Panc1 (cell line): ENCODE data around the gene SLC5A11. TPM values are rescaled to one million over a fixed set of nuclear protein-coding genes. Genes with fewer than 3 reads are reported as not detected.

Experiments used
- ATAC-seq: fragments of 200-7000 bp; cut with Tn5 transposase; 2 replicates; pipeline ENCODE4 v1.9.1; 2020; ENCODE audit warnings: mild to moderate bottlenecking, moderate library complexity
- BruUV-seq: library from RNA; stranded (reverse); fragments of 400-500 nt; replicated peaks from 2 replicates; lab custom pipeline; 2021; lab: Mats Ljungman, UMichigan
- CTCF ChIA-PET: fragments of 300-600 bp; sonication (Branson Sonifier 250); formaldehyde crosslinking; loops from one replicate; lab custom pipeline; 2022; ENCODE audit warnings: antibody characterized with exemption; lab: Charles Lee
- POLR2A ChIA-PET: fragments of 300-600 bp; sonication (Branson Sonifier 250); formaldehyde crosslinking; loops from one replicate; lab custom pipeline; 2022; ENCODE audit warnings: antibody characterized with exemption; lab: Charles Lee
- DNase-seq: peaks from one replicate; pipeline ENCODE4 v3.0.0-alpha.2; 2010; ENCODE audit warnings: low read depth, low spot score
- H3K27ac ChIP-seq: 2 replicates; pipeline ENCODE4 v1.5.1; 2011; ENCODE audit warnings: mild to moderate bottlenecking, low read length, inconsistent platforms
- H3K27me3 ChIP-seq: fragments of 200-500 bp; sonication (Bioruptor generic); 2 replicates; pipeline ENCODE4 v1.6.0; 2014; ENCODE audit warnings: low read length, inconsistent platforms; ENCODE audit not compliant: control insufficient read depth, insufficient read depth
- H3K36me3 ChIP-seq: fragments of 200-500 bp; sonication (Bioruptor generic); 2 replicates; pipeline ENCODE4 v1.5.1; 2014; ENCODE audit warnings: inconsistent platforms, mild to moderate bottlenecking, low read length, moderate library complexity; ENCODE audit not compliant: control insufficient read depth, insufficient read depth
- H3K4me1 ChIP-seq: 2 replicates; pipeline ENCODE4 v1.5.1; 2011; ENCODE audit warnings: inconsistent platforms, mild to moderate bottlenecking, low read length, moderate library complexity; ENCODE audit not compliant: control insufficient read depth, insufficient read depth
- H3K4me3 ChIP-seq, 2 experiments: 2 replicates each; pipeline ENCODE4 v1.5.1; 2011 to 2012; ENCODE audit warnings: low read depth in 2 of 2, low read length in 2 of 2, mild to moderate bottlenecking in 2 of 2, inconsistent platforms in 1 of 2, moderate library complexity in 1 of 2
- H3K9me3 ChIP-seq: fragments of 200-500 bp; sonication (Bioruptor generic); 2 replicates; pipeline ENCODE4 v1.5.1; 2014; ENCODE audit warnings: low read depth, mild to moderate bottlenecking, inconsistent platforms, low read length, moderate library complexity; ENCODE audit not compliant: control insufficient read depth, insufficient read depth
- CTCF ChIP-seq: fragments of 450-650 bp; IDR thresholded peaks from 2 replicates; pipeline ENCODE4 v1.5.1; 2017; ENCODE audit warnings: mild to moderate bottlenecking
- POLR2AphosphoS5 ChIP-seq: IDR thresholded peaks from 2 replicates; pipeline ENCODE4 v1.6.1; 2012; ENCODE audit warnings: mild to moderate bottlenecking, low read depth, low read length, moderate library complexity
- REST ChIP-seq, 2 experiments: IDR thresholded peaks; 2 replicates each; pipeline ENCODE4 v1.6.1; 2011 to 2012; ENCODE audit warnings: low read depth in 2 of 2, control low read depth in 1 of 2, low read length in 1 of 2, mild to moderate bottlenecking in 1 of 2, moderate library complexity in 1 of 2; ENCODE audit not compliant: insufficient read depth in 1 of 2
- SIN3A ChIP-seq: IDR thresholded peaks from 2 replicates; pipeline ENCODE4 v1.6.1; 2012; ENCODE audit warnings: low read depth, mild to moderate bottlenecking, low read length, moderate library complexity, borderline replicate concordance; ENCODE audit not compliant: insufficient read depth
- TCF7L2 ChIP-seq: IDR thresholded peaks from 2 replicates; pipeline ENCODE4 v1.6.1; 2011; ENCODE audit warnings: mild to moderate bottlenecking, low read depth, low read length, inconsistent platforms
- in situ Hi-C: cut with HindIII; loops from 2 replicates; pipeline ENCODE4 v1.10.0; 2016; ENCODE audit warnings: low sequenced_read_pairs, low pct_unique_long_range_greater_than_20kb
- intact Hi-C: fragments of 100-400 bp; cut with micrococcal nuclease; formaldehyde crosslinking; loops from one replicate; pipeline ENCODE4 v1.10.0; 2022; ENCODE audit not compliant: unreplicated experiment
- total RNA-seq: library from RNA; stranded (reverse); gene quantifications from one replicate; pipeline ENCODE4 v1.2.1, GENCODE V29; 2021; ENCODE audit not compliant: unreplicated experiment

Gene SLC5A11
- total RNA-seq, 1 experiment from 2014 or later, result 0.13 TPM

GRCh38 chr16:24917236-24917635 lies 71.5 kb downstream of the SLC5A11 start:
- no TSS peak for BruUV-seq
- DNase-seq (no peak), ATAC-seq (no peak)
- Histone ChIP-seq H3K27me3 (no peaks in the 10 kb centered on the region), H3K4me1 (no peaks in the 10 kb centered on the region), H3K4me3 (no peak overlapping the region), H3K36me3 (no peaks in the 10 kb centered on the region), H3K9me3 (no peaks in the 10 kb centered on the region), H3K27ac (no peak overlapping the region)
- in situ Hi-C loops, result loop anchor here (25.0 kb wide), 1 partner anchor 105 kb away; no protein-coding TSS in a partner anchor
- ChIA-PET CTCF (no interaction called here), POLR2A (no interaction called here)
- TF ChIP-seq POLR2AphosphoS5 (no peak), TCF7L2 (no peak), CTCF (no peak), SIN3A (no peak), REST (IDR thresholded peaks at IDR 0.05; ENCODE audit: insufficient read depth in 1 of 2, low read depth in 2 of 2, low read length in 1 of 2) (no peak)
- intact Hi-C loops, result no loop called here

- ATAC-seq (no peak), DNase-seq (no peak)
- CTCF ChIA-PET, result no interaction called here
- no peaks in the 10 kb centered on the region for H3K4me1 ChIP-seq
- POLR2A ChIA-PET, result no interaction called here
- in situ Hi-C loops, result loop anchor here (25.0 kb wide), 1 partner anchor 106 kb away; no protein-coding TSS in a partner anchor
- intact Hi-C loops, result no loop called here
- no peaks in the 10 kb centered on the region for H3K9me3 ChIP-seq
- BruUV-seq, result no TSS peak
- no peak overlapping the region for H3K4me3 ChIP-seq
- no peak overlapping the region for H3K27ac ChIP-seq
- no peaks in the 10 kb centered on the region for H3K36me3 ChIP-seq
- TF ChIP-seq TCF7L2 (no peak), CTCF (no peak), SIN3A (no peak), POLR2AphosphoS5 (no peak), REST (IDR thresholded peaks at IDR 0.05; ENCODE audit: insufficient read depth in 1 of 2, low read depth in 2 of 2, low read length in 1 of 2) (no peak)
- H3K27me3 ChIP-seq, result no peaks in the 10 kb centered on the region
Observed at GRCh38 chr16:24917891-24918290, 72.1 kb downstream of the SLC5A11 start.
